Tibial artery (tissue), 4 donors: ENCODE measurements around the gene PRDM16.

Experiments
- DNase-seq, 2 donors: peaks; one replicate each; pipeline ENCODE4 v3.0.0-alpha.2; 2019
- H3K27ac ChIP-seq, 2 donors: fragments of 200-600 bp; sonication (generic) in 1 of 2; 1 replicate in 1 of 2; 2 replicates in 1 of 2; pipeline ENCODE4 v1.5.1; 2018 to 2019; ENCODE audit warnings: mild to moderate bottlenecking in 1 of 2
- H3K27me3 ChIP-seq, 2 donors: fragments of 200-600 bp; sonication (generic) in 1 of 2; one replicate each; pipeline versions ENCODE4 v1.5.1 to v1.6.0; 2016 to 2019
- H3K36me3 ChIP-seq, 3 donors: fragments of 200-600 bp; sonication (generic) in 2 of 3; one replicate each; pipeline ENCODE4 v1.5.1; 2016 to 2019; ENCODE audit warnings: mild to moderate bottlenecking in 2 of 3
- H3K4me1 ChIP-seq, 4 donors: fragments of 200-600 bp; sonication (generic) in 2 of 4; 1 replicate in 3 of 4; 2 replicates in 1 of 4; pipeline ENCODE4 v1.5.1; 2016 to 2019
- H3K4me3 ChIP-seq, 2 donors: fragments of 200-600 bp; sonication (generic) in 1 of 2; 1 replicate in 1 of 2; 2 replicates in 1 of 2; pipeline ENCODE4 v1.5.1; 2018 to 2019; ENCODE audit warnings: mild to moderate bottlenecking in 2 of 2
- H3K9me3 ChIP-seq, 3 donors: fragments of 200-600 bp; sonication (generic) in 1 of 3; one replicate each; pipeline ENCODE4 v1.5.1; 2016 to 2019
- intact Hi-C: fragments of 100-400 bp; cut with DNase I; formaldehyde crosslinking; loops from one replicate; pipeline ENCODE4 v1.15.0; 2023; ENCODE audit warnings: low total_unique reads
- TF ChIP-seq, protein P1 (sequence below), 2 experiments: fragments of 200-600 bp in 1 of 2; fragments of 450-650 bp in 1 of 2; IDR thresholded peaks; one replicate each; pipeline ENCODE4 v1.5.1; 2017 to 2019; ENCODE audit warnings: antibody characterized with exemption in 2 of 2, mild to moderate bottlenecking in 1 of 2, moderate library complexity in 1 of 2

The PRDM16 gene

DNA sequence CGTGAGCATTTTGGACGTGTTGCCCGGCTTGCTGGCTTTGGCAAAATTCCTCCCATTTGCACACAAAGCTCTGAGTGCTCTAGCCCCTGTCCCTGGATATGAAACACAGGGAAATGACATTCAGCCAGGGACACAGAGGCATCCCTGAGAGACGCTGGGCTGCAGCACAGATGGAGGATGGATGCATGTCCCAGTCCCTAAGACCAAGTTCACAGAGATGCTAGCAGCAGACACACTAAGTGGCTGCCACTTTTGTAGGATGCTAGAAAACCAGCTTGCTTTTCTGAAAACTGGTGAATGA lies 35.3 kb upstream of the PRDM16 start:
- intact Hi-C loops: no loop called here
- DNase-seq: no peak
- Histone ChIP-seq H3K27ac (no peak overlapping the region), H3K4me3 (no peak overlapping the region), H3K9me3 (no peaks in the 10 kb centered on the region), H3K27me3 (peaks cover 0 to 61% of the 10 kb centered on the region in 2 donors), H3K4me1 (no peaks in the 10 kb centered on the region), H3K36me3 (no peaks in the 10 kb centered on the region)
- TF ChIP-seq, protein P1, sequence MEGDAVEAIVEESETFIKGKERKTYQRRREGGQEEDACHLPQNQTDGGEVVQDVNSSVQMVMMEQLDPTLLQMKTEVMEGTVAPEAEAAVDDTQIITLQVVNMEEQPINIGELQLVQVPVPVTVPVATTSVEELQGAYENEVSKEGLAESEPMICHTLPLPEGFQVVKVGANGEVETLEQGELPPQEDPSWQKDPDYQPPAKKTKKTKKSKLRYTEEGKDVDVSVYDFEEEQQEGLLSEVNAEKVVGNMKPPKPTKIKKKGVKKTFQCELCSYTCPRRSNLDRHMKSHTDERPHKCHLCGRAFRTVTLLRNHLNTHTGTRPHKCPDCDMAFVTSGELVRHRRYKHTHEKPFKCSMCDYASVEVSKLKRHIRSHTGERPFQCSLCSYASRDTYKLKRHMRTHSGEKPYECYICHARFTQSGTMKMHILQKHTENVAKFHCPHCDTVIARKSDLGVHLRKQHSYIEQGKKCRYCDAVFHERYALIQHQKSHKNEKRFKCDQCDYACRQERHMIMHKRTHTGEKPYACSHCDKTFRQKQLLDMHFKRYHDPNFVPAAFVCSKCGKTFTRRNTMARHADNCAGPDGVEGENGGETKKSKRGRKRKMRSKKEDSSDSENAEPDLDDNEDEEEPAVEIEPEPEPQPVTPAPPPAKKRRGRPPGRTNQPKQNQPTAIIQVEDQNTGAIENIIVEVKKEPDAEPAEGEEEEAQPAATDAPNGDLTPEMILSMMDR (IDR thresholded peaks at IDR 0.05): no peak

DNA sequence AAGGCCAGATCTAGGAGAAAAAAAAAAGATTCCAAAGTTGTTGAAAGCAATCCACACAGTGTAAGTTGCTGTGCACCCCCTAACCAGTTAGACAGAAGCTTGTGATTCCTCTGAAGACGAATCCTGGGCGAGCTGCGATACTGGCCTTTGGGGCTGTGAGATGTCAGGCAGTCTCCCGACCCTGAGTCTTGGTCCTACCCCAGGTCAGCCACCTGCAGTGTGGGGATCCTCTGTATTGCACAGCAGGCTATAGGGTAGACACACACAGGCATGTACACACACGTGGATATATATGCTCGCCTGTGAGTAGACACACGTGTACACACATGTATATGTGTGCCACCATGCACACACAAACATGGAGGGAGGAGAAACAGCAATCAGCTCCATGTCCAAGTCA lies 34.8 kb upstream of the PRDM16 start:
- DNase-seq: peak in 1 of 2 donors; percentile 44
- Histone ChIP-seq H3K4me3 (no peak overlapping the region), H3K9me3 (no peaks in the 10 kb centered on the region), H3K36me3 (no peaks in the 10 kb centered on the region), H3K4me1 (no peaks in the 10 kb centered on the region), H3K27ac (no peak overlapping the region), H3K27me3 (peaks cover 0 to 60% of the 10 kb centered on the region in 2 donors)
- intact Hi-C loops: no loop called here
- TF ChIP-seq, protein P1 (IDR thresholded peaks at IDR 0.05): no peak

DNA sequence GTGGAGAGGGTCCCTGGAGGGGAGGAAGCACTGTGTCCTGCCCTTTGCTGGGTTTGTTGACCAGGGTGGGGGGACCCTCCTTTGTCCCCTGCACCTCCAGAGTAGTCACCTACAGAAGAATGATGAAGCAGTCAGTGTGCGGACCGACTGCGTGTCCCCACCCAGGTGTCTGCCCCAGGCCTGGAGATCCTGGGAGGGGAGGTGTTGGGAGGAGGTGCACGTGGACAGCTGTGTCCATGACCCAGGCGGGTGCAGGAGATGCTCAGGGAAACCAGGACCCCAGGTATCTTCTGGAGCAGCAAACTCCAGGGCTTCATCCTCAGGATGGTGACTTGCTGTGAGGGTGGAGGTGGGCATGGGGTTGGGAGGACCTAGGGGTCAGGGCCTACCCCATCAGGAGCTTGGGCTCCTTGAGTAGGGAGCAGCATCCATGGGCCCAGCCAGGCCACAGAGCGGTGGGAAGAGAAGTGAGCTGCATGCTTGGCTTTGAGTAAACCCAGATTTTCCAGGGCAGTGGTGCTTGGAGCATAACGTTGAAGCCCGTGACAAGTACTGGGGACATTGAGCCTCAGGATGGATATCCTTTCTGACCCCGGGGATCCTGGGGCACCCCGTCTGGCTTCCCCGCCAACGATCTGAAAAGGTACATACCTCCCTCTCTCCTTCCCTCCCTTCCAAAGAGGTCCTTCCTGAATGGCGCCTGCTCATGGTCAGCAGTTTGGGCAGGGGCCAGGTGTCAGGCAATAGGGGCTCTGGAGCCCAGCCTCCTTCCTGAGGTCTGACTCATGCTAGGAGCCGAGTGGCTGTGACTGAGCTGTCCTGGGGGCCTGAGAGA lies 34.1 kb upstream of the PRDM16 start:
- Histone ChIP-seq H3K4me1 (no peaks in the 10 kb centered on the region), H3K27me3 (peaks cover 0 to 53% of the 10 kb centered on the region in 2 donors), H3K4me3 (no peak overlapping the region), H3K9me3 (no peaks in the 10 kb centered on the region), H3K27ac (no peak overlapping the region), H3K36me3 (no peaks in the 10 kb centered on the region)
- intact Hi-C loops: no loop called here
- TF ChIP-seq, protein P1 (IDR thresholded peaks at IDR 0.05): no peak
- peak; percentile 74 to 78 for DNase-seq

DNA sequence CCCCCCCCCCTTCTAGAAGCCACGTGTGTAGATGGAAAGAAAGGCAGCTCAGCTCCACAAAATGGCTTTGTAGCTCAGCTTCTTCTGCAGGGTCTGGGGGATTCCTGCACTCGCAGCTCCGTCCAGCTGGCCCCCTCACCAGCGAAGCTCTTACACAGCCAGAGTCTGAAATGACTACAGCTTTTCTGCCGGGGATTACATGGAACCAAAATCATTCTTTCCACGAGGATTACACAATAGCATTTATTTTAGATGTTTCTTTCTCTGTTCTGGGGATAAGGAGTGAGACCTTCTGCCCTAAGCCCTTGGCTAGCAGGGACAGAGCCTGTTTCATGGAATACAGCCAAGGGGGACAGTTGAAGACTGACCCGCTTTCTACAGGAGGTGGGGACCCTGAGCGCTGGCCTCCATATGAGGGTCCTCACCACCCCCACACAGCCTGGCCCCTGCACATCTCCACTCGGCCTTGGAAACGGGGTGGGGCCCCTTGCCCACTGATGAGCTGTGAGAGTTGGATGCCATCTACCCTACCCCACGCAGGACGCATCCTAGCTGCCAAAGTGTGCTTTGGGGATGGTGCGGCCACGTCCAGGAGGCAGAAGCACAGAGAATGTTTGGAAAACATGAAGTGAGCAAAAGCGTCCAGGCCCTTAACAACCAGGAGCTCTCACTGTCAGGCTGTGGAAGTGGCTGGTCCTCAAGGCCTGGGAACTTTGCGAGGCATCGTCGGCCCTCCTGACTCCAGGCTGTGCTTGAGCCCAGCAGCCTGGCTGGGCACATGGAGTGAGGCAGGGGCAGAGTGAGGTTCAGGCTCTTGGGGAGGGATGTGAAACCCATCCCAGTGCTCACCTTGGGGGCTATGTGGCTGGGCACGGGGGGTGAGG lies 33.2 kb upstream of the PRDM16 start:
- H3K27me3 ChIP-seq: peaks cover 0 to 44% of the 10 kb centered on the region in 2 donors
- H3K4me3 ChIP-seq: no peak overlapping the region
- intact Hi-C loops: no loop called here
- no peaks in the 10 kb centered on the region for H3K36me3 ChIP-seq
- peak in 1 of 2 donors; percentile 65 for DNase-seq
- TF ChIP-seq, protein P1 (IDR thresholded peaks at IDR 0.05): no peak
- H3K9me3 ChIP-seq: no peaks in the 10 kb centered on the region
- H3K27ac ChIP-seq: no peak overlapping the region
- H3K4me1 ChIP-seq: no peaks in the 10 kb centered on the region

DNA sequence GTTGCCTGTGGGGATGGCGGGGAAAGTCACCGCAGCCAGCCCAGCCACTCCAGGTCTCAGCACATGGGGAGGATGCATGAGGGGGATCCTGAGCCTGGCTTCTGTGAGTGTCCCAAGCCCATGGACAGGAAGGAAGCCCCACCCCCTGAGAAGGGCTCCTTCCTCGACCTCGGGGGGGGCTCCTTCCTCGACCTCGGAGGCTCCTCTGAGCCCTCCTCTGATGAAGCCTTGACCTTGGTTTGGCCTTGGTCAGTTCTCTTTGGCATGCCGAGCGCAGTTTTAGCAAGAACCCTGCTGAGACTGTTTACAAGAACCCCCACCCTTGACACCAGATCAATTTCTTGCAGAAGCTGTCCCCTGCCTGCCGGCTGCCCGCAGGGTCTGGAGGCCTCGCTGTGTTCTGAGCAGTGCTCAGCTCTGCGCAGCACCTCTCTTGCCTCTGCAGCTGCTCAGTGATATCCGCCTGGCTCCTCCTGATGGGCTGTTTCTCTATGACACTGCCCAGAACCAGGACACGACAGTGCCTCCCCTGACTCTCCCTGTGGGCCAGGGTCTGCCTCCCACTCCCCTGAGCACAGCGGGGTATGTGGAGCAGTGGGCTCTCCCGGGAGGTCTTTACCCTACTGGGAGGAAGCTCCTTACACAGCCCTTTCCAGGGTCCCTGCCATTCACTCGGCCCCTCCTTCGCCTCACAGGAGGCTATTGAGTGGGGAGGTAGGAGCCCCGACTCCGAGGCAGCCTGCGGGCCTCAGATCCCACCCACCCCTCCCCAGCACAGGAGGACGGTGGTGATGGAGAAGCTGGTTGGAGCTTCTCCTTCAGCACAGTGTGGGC lies 32.3 kb upstream of the PRDM16 start:
- no peaks in the 10 kb centered on the region for H3K4me1 ChIP-seq
- DNase-seq: peak in 1 of 2 donors; percentile 55
- no peak overlapping the region for H3K4me3 ChIP-seq
- intact Hi-C loops: no loop called here
- no peaks in the 10 kb centered on the region for H3K36me3 ChIP-seq
- no peak overlapping the region for H3K27ac ChIP-seq
- TF ChIP-seq, protein P1 (IDR thresholded peaks at IDR 0.05): no peak
- no peaks in the 10 kb centered on the region for H3K9me3 ChIP-seq
- H3K27me3 ChIP-seq: peaks cover 0 to 39% of the 10 kb centered on the region in 2 donors
